ENCODE measurements around the gene B3GNT8.

B3GNT8 gene, protein sequence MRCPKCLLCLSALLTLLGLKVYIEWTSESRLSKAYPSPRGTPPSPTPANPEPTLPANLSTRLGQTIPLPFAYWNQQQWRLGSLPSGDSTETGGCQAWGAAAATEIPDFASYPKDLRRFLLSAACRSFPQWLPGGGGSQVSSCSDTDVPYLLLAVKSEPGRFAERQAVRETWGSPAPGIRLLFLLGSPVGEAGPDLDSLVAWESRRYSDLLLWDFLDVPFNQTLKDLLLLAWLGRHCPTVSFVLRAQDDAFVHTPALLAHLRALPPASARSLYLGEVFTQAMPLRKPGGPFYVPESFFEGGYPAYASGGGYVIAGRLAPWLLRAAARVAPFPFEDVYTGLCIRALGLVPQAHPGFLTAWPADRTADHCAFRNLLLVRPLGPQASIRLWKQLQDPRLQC
- 0.98 to 18.3 (median 7.9) reads per million in 17 experiments for total RNA-seq

DNA sequence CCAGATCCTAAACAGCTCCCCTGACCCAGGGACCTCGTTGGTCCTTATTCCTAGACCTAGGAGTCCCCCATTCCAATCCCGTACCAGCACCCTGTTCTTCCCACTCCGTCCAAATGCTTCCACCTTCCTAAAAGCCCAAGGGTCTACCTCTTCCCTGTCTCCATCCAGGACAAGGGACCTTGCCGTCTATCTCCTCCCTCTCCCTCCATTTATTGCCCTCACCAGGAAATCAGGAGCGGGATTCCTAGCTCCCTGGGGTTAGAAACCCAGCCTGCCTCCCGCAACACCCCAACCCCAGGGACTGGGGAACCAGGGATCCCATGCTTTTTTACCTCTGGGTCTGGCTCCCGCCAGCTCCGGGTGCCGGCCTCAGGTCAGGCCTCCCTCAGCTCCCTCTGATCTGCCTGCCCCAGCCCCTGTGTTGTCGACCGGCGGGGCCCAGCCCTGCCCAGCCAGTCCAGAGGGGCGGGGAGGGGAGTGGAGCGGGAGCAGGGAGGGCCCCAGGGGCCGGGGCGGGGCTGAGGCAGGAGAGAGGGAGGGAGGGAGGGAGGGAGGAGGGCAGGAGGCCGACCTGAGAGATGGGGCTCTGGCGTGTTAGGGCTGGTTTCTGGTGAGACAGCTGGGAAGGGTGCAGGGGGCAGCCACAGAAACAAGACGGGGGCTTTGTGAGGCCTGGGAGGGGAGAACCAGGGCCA, at the start of gene B3GNT8:
Gene B3GNT8 (minus strand): TSS at position 423 of the 695 bp plus-strand sequence. CDS start 596 bp downstream, outside the sequence.
- DNase-seq: peak; percentile 62 to 88 (median 74)

GRCh38 chr19:41476583-41476982, 49.4 kb upstream of the B3GNT8 start:
- peak in 1 of 4 experiments; percentile 7 for DNase-seq

DNA sequence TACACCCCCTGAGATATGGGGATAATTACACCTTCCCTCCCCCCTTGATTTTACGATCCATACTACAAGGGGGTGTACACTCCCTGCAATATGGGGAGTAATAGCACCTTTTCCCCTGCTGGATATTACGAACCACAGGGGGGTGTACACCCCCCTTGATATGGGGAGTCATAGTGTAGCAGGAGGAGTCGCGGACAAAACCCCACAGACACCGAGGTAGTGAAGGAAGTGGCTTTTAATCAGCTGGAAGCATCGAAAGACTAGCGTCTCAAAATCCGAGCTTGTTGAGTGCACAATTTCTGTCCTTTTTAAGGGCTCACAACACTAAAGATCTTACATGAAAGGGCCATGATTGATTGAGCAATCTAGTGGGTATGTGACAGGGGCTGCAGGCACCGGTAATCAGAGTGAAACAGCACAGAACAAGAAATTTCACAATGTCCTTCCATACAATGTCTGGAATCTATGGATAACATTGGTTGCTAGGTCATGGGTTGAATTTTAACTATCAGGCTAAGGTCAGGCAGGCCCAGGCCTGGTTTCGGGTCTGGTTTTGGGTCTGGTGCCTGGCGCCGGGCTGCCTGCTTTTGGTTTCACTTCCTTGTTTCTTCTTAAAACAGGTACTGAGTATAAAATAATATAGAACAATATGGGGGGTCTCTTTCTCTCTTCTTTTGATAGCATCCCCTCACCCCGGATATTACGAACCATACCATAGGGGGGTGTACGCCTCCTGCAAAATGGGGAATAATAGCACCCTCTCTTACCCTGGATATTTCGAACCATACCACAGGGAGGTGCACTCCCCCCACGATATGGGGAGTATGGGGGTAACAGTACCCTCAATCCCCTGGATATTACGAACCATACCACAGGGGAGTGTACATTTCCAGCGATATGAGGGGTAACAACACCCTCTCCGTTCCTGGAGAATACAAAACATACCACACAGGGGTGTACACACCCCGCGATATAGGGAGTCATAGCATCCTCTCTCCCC, 36.4 kb upstream of the B3GNT8 start:
- peak in 3 of 4 experiments; percentile 7 to 44 (median 17) for DNase-seq

- DNase-seq: no peak
These were observed 35.3 kb upstream of the B3GNT8 start for GRCh38 chr19:41462497-41462896.

GRCh38 chr19:41457241-41457640, 30.1 kb upstream of the B3GNT8 start:
- DNase-seq: no peak

GRCh38 chr19:41456342-41456918, 29.3 kb upstream of the B3GNT8 start:
- DNase-seq: no peak

- DNase-seq: no peak
These were observed 28.8 kb upstream of the B3GNT8 start for GRCh38 chr19:41455936-41456335.

DNA sequence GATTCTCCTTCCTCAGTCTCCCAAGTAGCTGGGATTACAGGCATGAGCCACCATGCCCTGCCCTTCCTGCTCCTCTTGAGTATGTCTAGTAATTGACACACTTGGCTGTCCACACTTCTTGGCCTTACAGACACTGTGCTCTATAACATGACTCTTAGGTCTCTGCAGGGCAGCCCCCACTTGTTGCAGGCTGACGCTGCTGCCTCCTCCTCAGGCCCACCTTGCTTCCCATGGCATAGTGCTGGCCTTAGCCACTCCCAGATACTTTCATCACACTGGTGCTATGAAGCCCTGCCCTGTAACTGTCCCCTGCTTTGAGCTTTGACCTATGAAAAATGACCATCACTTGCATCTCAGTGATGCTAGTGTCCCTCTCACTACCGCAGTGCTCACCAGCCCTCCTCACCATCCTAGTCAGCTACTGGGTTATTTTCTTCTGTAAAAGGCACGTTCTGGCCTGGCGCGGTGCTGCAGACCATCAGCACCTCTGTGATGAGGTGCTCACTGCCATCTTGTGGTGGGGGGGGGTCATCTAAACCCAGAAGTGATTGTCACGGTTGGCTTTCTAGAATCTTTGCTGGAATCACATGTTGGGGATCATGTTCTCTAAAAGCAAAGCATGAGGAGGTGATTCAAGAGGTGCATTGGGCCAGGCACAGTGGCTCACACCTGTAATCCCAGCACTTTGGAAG, 25.6 kb upstream of the B3GNT8 start:
- DNase-seq: no peak

DNA sequence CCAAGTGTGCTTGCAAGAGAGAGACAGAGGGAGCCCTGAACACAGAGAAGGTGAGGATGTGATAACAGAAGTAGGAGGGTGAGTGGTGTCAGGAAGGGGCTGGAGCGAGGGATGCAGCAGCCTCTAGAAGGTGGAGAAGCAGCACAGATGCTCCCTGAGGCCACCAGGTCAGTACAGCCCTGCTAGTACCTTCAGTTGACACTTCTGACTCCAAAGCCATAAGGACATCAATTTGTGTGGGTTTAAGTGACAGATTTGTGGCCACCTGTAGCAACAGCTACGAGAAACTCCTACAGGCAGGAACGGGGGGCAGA, 22.6 kb upstream of the B3GNT8 start:
- DNase-seq: no peak

- peak; percentile 76 to 83 (median 79) for DNase-seq
These were observed 22.1 kb upstream of the B3GNT8 start for GRCh38 chr19:41449079-41449864.

DNA sequence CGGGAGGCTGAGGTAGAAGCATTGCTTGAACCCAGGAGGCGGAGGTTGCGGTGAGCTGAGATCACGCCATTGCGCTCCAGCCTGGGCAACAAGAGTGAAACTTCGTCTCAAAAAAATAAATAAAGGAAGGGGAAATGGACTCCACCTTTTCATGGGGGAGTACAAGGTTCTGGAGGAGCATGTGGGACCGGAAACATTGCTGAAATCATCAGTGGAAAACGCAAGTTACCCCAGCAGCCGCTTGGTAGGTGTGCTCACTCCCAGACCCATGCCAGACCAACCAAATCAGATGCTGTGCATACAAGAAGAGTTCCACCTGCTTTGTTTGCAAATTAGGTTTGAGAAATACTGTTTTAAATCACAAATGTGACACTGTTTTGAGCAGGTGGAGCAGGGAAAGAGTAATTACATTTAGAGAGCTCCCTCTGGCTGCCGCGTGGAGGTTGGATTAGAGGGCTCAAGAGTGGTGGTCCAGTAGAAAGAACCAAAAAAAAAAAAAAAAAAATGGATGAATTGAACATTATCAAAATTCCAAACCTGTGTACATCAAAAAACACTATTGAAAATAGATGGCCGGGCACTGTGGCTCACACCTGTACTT, 20.7 kb upstream of the B3GNT8 start:
- DNase-seq: no peak

GRCh38 chr19:41445575-41445974, 18.4 kb upstream of the B3GNT8 start:
- no peak for DNase-seq

DNA sequence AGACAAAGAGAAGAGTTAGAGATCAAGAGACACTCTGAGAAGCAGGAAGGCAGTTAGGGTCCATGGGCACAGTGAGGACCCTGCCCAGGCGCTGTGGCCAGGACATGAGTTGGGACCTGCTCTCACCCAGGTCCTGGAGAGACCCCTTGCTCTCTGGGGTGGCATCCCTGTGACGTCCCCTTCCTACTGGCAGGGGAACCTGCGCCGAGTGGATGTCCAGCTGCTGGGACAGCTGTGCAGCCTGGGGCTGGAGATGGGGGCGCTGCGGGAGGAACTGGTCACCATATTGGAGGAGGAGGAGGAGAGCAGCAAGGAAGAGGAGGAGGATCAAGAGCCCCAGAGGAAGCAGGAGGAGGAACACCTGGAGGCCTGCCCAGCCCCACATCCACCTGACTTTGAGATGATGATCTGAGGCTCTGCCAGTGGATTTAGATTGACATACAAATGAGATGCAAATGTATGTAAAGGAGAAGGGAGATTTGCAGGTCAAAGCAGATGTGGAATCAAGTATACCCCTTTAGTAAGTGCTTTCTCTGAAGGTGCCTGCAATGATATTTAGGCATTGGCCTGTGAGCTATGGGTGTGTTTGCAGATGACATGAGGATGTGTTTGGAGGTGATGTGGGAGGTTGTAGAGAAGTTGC, 16.8 kb upstream of the B3GNT8 start:
- DNase-seq: no peak

DNA sequence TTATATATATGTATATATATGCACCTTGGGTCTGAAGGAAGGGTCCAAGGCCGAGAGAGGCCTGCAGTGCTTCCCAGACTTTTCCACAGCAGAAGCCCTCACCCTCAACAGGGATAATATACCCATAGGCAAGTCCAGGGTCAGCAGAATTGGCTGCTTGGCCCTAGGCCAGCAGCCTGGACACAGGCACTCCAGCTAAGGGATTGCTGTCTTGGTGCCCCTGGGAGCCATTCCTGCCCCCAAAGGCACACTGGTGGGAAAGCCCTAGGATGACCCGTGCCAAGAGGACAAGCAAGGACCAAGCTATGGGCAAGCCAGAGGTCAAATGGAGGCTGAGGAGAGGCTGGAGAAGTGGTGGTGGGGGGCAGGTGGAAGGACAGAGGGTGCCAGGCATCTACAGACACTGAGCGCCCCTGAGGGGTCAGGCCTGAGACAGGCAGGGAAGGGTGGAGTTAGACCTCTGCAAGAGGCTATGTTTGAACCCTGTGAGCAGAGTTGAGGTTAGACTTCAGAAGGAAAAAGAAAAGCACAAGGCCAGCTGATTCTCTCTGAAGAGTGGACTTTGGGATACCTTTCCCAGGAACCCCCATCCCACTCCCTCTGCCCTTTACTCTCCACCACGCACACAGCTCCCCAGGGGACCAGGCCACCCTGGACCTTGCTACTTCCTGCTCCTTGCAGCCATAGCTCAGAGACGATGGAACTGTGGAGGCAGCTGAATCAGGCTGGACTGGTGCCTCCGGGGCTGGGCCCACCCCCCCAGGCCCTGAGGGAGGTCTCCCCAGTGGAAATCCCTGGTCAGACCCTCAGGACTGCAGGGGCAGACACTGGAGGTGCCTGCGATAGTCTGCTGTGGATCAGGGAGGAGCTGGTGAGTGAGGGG, 15.5 kb upstream of the B3GNT8 start, which contains the start of gene ERICH4:
Gene ERICH4 (plus strand): TSS at position 684 of the 883 bp plus-strand sequence. CDS start 14 bp downstream, at position 698.
- DNase-seq: no peak

- DNase-seq: no peak
These were observed 14.3 kb upstream of the B3GNT8 start for GRCh38 chr19:41441321-41441945.

GRCh38 chr19:41439441-41440222, 12.5 kb upstream of the B3GNT8 start, which contains the start of gene DMAC2:
Gene DMAC2, minus strand, starts transcription at chr19:41439912. Its CDS starts 13 bp downstream, at chr19:41439899.
- DNase-seq: peak; percentile 97 to 99 (median 98)

- DNase-seq: no peak
These were observed 10.9 kb upstream of the B3GNT8 start for GRCh38 chr19:41437944-41438574.
